Thoracic aorta (tissue), 2 donors: ENCODE results near the gene VSIG2. TPM values are rescaled to one million over a fixed set of nuclear protein-coding genes. Genes with fewer than 3 reads are reported as not detected.

Source experiments
- ATAC-seq: fragments of 150-250 bp; one replicate; pipeline ENCODE4 v1.8.0; 2017; ENCODE audit warnings: low read depth; ENCODE audit not compliant: insufficient number of reproducible peaks, low FRiP score
- DNase-seq: peaks from one replicate; pipeline ENCODE4 v3.0.0-alpha.2; 2020; ENCODE audit warnings: low spot score
- H3K27ac ChIP-seq, 2 donors: fragments of 200-600 bp; sonication (generic); 1 replicate in 1 of 2; 2 replicates in 1 of 2; pipeline ENCODE4 v1.5.1; 2016; ENCODE audit warnings: mild to moderate bottlenecking in 2 of 2, moderate library complexity in 2 of 2
- H3K27me3 ChIP-seq: fragments of 200-600 bp; sonication (generic); replicated peaks from 2 replicates; pipeline ENCODE4 v1.6.0; 2016; ENCODE audit warnings: mild to moderate bottlenecking; ENCODE audit not compliant: insufficient read depth
- H3K36me3 ChIP-seq: fragments of 200-600 bp; sonication (generic); one replicate; pipeline ENCODE4 v1.5.1; 2016
- H3K4me1 ChIP-seq, 2 donors: fragments of 200-600 bp; sonication (generic); 1 replicate in 1 of 2; 2 replicates in 1 of 2; pipeline versions ENCODE4 v1.5.1 to v1.6.0; 2016; ENCODE audit warnings: low read depth in 2 of 2, mild to moderate bottlenecking in 1 of 2; ENCODE audit not compliant: control insufficient read depth in 1 of 2
- H3K4me3 ChIP-seq: fragments of 200-600 bp; sonication (generic); 2 replicates; pipeline ENCODE4 v1.5.1; 2016; ENCODE audit warnings: mild to moderate bottlenecking
- H3K9me3 ChIP-seq: fragments of 200-600 bp; sonication (generic); 2 replicates; pipeline ENCODE4 v1.5.1; 2016
- total RNA-seq, 2 donors: library from RNA; depleted of rRNA; stranded (reverse); fragments of >200 nt; gene quantifications; one replicate each; pipeline versions ENCODE4 v1.1.0 to v1.2.3, GENCODE V29; 2016
- TF ChIP-seq, protein P1 (sequence below): fragments of 200-600 bp; sonication (generic); IDR thresholded peaks from one replicate; pipeline ENCODE4 v1.5.1; 2019; ENCODE audit warnings: antibody characterized with exemption

The VSIG2 gene
- total RNA-seq, 2 donors from 2014 or later = 1.2 to 2.7 TPM

DNA sequence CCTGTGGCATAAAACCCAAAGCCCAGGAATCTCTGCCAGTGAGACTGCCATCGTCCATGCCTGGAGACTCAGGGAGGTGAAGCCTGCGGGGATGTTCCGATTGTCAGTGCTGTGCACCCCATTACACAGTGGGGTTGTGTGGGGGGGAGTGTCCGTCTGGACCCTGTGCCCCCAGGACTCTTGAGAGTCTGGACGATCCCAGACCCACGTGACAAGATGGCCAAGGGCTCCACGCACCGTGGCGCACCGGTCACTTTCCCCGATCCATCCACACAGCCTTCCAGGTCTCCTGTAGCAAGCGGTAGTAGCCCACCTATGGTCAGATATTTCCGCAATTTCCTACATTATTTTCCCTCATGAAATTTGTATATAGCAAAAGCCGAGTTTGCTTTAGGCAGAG lies 33.3 kb downstream of the VSIG2 start:
- Histone ChIP-seq H3K4me1 (peaks cover 0 to 9% of the 10 kb centered on the region in 2 donors), H3K4me3 (no peak overlapping the region), H3K27ac (peak overlapping the region in 1 of 2 donors; percentile 69), H3K36me3 (no peaks in the 10 kb centered on the region), H3K27me3 (no peaks in the 10 kb centered on the region), H3K9me3 (no peaks in the 10 kb centered on the region)
- ATAC-seq (no peak), DNase-seq (no peak)
- TF ChIP-seq, protein P1, sequence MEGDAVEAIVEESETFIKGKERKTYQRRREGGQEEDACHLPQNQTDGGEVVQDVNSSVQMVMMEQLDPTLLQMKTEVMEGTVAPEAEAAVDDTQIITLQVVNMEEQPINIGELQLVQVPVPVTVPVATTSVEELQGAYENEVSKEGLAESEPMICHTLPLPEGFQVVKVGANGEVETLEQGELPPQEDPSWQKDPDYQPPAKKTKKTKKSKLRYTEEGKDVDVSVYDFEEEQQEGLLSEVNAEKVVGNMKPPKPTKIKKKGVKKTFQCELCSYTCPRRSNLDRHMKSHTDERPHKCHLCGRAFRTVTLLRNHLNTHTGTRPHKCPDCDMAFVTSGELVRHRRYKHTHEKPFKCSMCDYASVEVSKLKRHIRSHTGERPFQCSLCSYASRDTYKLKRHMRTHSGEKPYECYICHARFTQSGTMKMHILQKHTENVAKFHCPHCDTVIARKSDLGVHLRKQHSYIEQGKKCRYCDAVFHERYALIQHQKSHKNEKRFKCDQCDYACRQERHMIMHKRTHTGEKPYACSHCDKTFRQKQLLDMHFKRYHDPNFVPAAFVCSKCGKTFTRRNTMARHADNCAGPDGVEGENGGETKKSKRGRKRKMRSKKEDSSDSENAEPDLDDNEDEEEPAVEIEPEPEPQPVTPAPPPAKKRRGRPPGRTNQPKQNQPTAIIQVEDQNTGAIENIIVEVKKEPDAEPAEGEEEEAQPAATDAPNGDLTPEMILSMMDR = no peak

DNA sequence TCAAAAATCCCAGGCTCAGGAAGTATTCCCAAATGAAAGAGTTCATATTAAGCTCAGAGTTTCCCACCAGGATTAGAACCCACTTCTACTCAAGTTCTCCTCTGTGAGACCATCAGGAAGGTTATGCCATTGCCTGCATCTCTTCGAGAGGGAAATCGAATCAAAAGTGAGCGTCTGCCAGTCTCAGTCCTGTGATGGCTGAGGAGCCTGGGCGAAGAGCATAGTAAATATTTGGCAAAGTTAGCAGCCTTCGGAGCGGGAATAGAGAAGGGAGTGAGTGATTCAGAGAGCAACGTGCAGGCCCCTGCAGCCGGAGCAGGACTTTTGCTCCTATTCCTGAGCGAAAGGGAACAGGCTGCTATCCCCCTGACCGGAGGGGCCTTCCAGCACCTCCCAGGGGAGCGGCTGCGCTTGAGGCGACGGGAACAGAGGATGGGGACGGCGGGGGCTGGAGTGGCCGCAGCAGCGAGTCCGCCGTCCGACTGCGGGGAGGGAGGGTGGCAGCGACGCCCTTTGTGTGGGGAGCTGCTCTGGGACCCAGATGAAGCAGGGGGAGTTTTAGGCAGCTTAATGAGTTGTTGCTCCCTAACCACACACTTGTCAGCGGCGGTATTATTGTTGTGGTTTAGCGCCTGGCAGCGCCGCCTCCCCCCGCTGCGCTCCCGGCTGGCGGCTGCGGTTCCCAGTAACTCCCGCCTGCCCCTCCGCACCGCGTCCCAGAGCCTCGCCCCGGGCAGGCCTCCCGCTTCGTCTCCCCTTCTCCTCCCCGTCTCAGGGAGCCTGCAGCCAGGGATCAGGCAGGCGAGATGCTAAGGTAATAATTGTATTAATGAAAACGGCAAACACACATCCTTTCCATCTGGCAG lies 34.0 kb downstream of the VSIG2 start:
- TF ChIP-seq, protein P1 = no peak
- H3K4me3 ChIP-seq = peak overlapping the region; percentile 61
- ATAC-seq (peak; percentile 61), DNase-seq (no peak)
- no peaks in the 10 kb centered on the region for H3K9me3 ChIP-seq
- H3K27ac ChIP-seq = peak overlapping the region; percentile 63 to 69
- peaks cover 0 to 9% of the 10 kb centered on the region in 2 donors for H3K4me1 ChIP-seq
- no peaks in the 10 kb centered on the region for H3K36me3 ChIP-seq
- no peaks in the 10 kb centered on the region for H3K27me3 ChIP-seq

DNA sequence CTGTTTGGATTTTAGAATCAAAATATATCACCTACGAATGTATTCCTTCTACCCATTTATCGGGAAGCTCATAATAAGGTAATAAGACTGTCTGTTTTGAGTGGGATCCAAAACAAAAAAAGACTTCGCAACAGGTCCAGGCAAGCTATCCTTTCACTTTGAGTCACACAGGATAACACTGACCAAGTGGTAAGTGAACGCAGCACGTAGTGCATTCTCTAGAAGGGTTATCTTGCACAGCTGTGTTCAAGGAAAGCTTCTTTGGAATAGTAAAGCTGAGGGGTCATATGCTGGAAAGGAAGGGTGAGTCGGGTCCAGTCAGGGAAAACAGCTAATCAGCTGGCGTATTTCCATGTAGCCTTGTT lies 34.7 kb downstream of the VSIG2 start:
- no peaks in the 10 kb centered on the region for H3K27me3 ChIP-seq
- DNase-seq (no peak), ATAC-seq (no peak)
- H3K4me1 ChIP-seq = peaks cover 0 to 9% of the 10 kb centered on the region in 2 donors
- H3K9me3 ChIP-seq = no peaks in the 10 kb centered on the region
- peak overlapping the region; percentile 63 to 69 for H3K27ac ChIP-seq
- H3K36me3 ChIP-seq = no peaks in the 10 kb centered on the region
- TF ChIP-seq, protein P1 = no peak
- peak overlapping the region; percentile 61 for H3K4me3 ChIP-seq

DNA sequence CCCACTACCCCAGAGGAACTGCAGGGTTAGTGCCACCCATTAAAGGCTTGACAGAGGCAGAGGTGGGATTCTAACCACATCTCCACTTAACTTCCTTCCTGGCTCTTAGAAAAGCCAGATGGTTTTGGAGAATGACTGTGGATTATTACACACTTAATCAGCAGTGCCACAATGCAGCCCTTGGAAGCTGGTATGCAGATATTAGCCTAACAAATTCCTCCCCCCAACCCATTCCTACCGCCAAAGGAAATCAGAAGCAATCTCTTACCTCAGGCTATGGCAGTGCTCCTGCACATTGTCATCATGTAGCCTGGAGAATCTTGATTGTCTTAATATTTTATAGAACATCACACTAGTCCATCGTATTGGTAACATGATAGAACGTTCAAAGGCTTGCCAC lies 35.5 kb downstream of the VSIG2 start:
- Histone ChIP-seq H3K27ac (no peak overlapping the region), H3K27me3 (no peaks in the 10 kb centered on the region), H3K9me3 (no peaks in the 10 kb centered on the region), H3K4me3 (no peak overlapping the region), H3K4me1 (peaks cover 0 to 9% of the 10 kb centered on the region in 2 donors), H3K36me3 (no peaks in the 10 kb centered on the region)
- TF ChIP-seq, protein P1 = no peak
- no peak for ATAC-seq
- DNase-seq = no peak

DNA sequence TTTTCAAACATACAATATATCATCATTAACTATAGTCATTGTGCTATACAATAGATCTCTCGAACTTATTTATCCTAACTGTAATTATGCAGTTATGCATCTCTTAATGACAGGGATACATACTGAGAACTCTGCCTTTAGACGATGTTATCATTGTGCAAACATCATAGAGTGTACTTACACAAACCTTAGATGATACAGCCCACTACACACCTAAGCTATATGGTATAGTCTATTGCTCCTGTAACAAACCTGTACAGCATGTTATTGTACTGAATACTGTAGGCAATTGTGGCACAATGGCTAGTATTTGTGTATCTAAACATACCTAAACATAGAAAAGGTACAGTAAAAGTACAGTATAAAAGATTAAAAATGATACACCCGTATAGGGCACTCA lies 39.7 kb downstream of the VSIG2 start:
- no peaks in the 10 kb centered on the region for H3K4me1 ChIP-seq
- no peaks in the 10 kb centered on the region for H3K36me3 ChIP-seq
- TF ChIP-seq, protein P1 = no peak
- no peak overlapping the region for H3K4me3 ChIP-seq
- H3K9me3 ChIP-seq = no peaks in the 10 kb centered on the region
- ATAC-seq (no peak), DNase-seq (no peak)
- no peak overlapping the region for H3K27ac ChIP-seq
- H3K27me3 ChIP-seq = no peaks in the 10 kb centered on the region
